Cardiac muscle cell (in vitro differentiated cells and primary cell): ENCODE data around the gene JAM2. TPM values are rescaled to one million over a fixed set of nuclear protein-coding genes. Genes with fewer than 3 reads are reported as not detected.
A peak's percentile ranks its signal among the peaks of the same experiment; 100 is the strongest.

Experiments
- DNase-seq, 2 donors: peaks; one replicate each; pipeline versions ENCODE4 v3.0.0 to v3.0.0-alpha.2; 2010 to 2017; ENCODE audit warnings: low read depth in 1 of 2, low spot score in 1 of 2
- H3K27ac ChIP-seq: fragments of 200-600 bp; sonication (generic); 2 replicates; pipeline ENCODE4 v1.5.1; 2016
- H3K27me3 ChIP-seq: fragments of 200-600 bp; sonication (generic); 2 replicates; pipeline ENCODE4 v1.6.0; 2016; ENCODE audit warnings: control low read depth
- H3K36me3 ChIP-seq: fragments of 200-600 bp; sonication (generic); 2 replicates; pipeline ENCODE4 v1.5.1; 2016; ENCODE audit warnings: control low read depth
- H3K4me1 ChIP-seq: fragments of 200-600 bp; sonication (generic); 2 replicates; pipeline ENCODE4 v1.8.1; 2017; ENCODE audit warnings: low read depth, mild to moderate bottlenecking, mixed run types
- H3K4me3 ChIP-seq: fragments of 200-600 bp; sonication (generic); 2 replicates; pipeline ENCODE4 v1.5.1; 2016; ENCODE audit warnings: mild to moderate bottlenecking
- H3K9me3 ChIP-seq: fragments of 200-600 bp; sonication (generic); 2 replicates; pipeline ENCODE4 v1.5.1; 2017; ENCODE audit warnings: low read depth, mild to moderate bottlenecking, control low read depth
- CTCF ChIP-seq: IDR thresholded peaks from 2 replicates; pipeline ENCODE4 v1.5.1; 2012; ENCODE audit warnings: low read depth, mild to moderate bottlenecking, low read length
- polyA plus RNA-seq: library from polyadenylated mRNA; unstranded; fragments of >200 nt; fragmentation: Nextera tagmentation; extraction: Ambion mirVana; gene quantifications from 2 replicates; pipeline ENCODE4 v1.2.1, GENCODE V29; 2016
- total RNA-seq: library from RNA; depleted of rRNA; stranded (reverse); fragments of >200 nt; gene quantifications from 2 replicates; pipeline ENCODE4 v1.2.3, GENCODE V29; 2016

Gene JAM2
- total and polyA plus RNA-seq, 2 experiments from 2014 or later: 0.63 to 3.1 TPM

- Histone ChIP-seq H3K4me3 (no peak overlapping the region), H3K36me3 (peaks cover 32% of the 10 kb centered on the region), H3K27ac (peak overlapping the region; percentile 96), H3K27me3 (no peaks in the 10 kb centered on the region), H3K9me3 (no peaks in the 10 kb centered on the region), H3K4me1 (peaks cover 20% of the 10 kb centered on the region)
- DNase-seq: peak in 1 of 2 donors; percentile 9
- no peak for TF ChIP-seq CTCF
These were observed 93.2 kb downstream of the JAM2 start for GRCh38 chr21:25732091-25732760.

GRCh38 chr21:25733859-25734653 lies 95.0 kb downstream of the JAM2 start:
- Histone ChIP-seq H3K27me3 (no peaks in the 10 kb centered on the region), H3K36me3 (peaks cover 14% of the 10 kb centered on the region), H3K9me3 (no peaks in the 10 kb centered on the region), H3K4me3 (peak overlapping the region; percentile 85), H3K27ac (peak overlapping the region; percentile 96), H3K4me1 (peaks cover 32% of the 10 kb centered on the region)
- peak; percentile 27 to 56 for DNase-seq
- no peak for TF ChIP-seq CTCF

- no peak for TF ChIP-seq CTCF
- DNase-seq: no peak
- Histone ChIP-seq H3K36me3 (peaks cover 9% of the 10 kb centered on the region), H3K27me3 (no peaks in the 10 kb centered on the region), H3K4me3 (peak overlapping the region; percentile 85), H3K27ac (peak overlapping the region; percentile 96), H3K9me3 (no peaks in the 10 kb centered on the region), H3K4me1 (peaks cover 32% of the 10 kb centered on the region)
These were observed 95.5 kb downstream of the JAM2 start for GRCh38 chr21:25734654-25734903.

GRCh38 chr21:25734904-25735645 lies 96.0 kb downstream of the JAM2 start, which contains the start of the genes ATP5PF and GABPA:
Gene ATP5PF, minus strand, starts transcription at chr21:25734904. Its CDS starts 5,110 bp downstream, at chr21:25729794.
Gene GABPA, plus strand, starts transcription at chr21:25734972. Its CDS starts 6,627 bp downstream, at chr21:25741599.
- Histone ChIP-seq H3K4me1 (peaks cover 32% of the 10 kb centered on the region), H3K36me3 (peaks cover 4% of the 10 kb centered on the region), H3K4me3 (peak within 1 kb of the TSS; percentile 85), H3K27ac (peak within 1 kb of the TSS; percentile 96), H3K9me3 (no peaks in the 10 kb centered on the region), H3K27me3 (no peaks in the 10 kb centered on the region)
- peak; percentile 5 for TF ChIP-seq CTCF
- peak; percentile 97 to 99 for DNase-seq
